Type B pancreatic cell (in vitro differentiated cells): ENCODE results near the gene PLB1. TPM values are rescaled to one million over a fixed set of nuclear protein-coding genes. Genes with fewer than 3 reads are reported as not detected.

Experiments
- DNase-seq: peaks from one replicate; pipeline ENCODE4 v3.0.0; 2021; ENCODE audit warnings: mixed read lengths; ENCODE audit not compliant: unreplicated experiment; ENCODE audit errors: extremely low spot score
- H3K27ac Mint-ChIP-seq: 2 replicates; pipeline ENCODE4 v1.8.0; 2021; ENCODE audit warnings: mild to moderate bottlenecking, mixed read lengths
- H3K27me3 Mint-ChIP-seq: 2 replicates; pipeline ENCODE4 v1.8.0; 2021; ENCODE audit warnings: mixed read lengths
- H3K36me3 Mint-ChIP-seq: 2 replicates; pipeline ENCODE4 v1.8.0; 2021; ENCODE audit warnings: mixed read lengths
- H3K4me1 Mint-ChIP-seq: one replicate; pipeline ENCODE4 v1.8.0; 2021; ENCODE audit warnings: mixed read lengths; ENCODE audit not compliant: unreplicated experiment
- H3K4me3 Mint-ChIP-seq: 2 replicates; pipeline ENCODE4 v1.8.0; 2021; ENCODE audit warnings: mild to moderate bottlenecking, mixed read lengths
- H3K9me3 Mint-ChIP-seq: 2 replicates; pipeline ENCODE4 v1.8.0; 2021; ENCODE audit warnings: mixed read lengths
- CTCF ChIP-seq: fragments of 200-600 bp; sonication (generic); conservative IDR thresholded peaks from 2 replicates; pipeline ENCODE4 v1.5.0; 2021; ENCODE audit warnings: antibody characterized with exemption, mild to moderate bottlenecking
- total RNA-seq: library from RNA; stranded (reverse); gene quantifications from 2 replicates; pipeline ENCODE4 v1.2.1, GENCODE V29; 2021; ENCODE audit warnings: low replicate concordance

The PLB1 gene
- total RNA-seq, 1 donor from 2014 or later: 1.9 TPM

- Mint-ChIP-seq H3K27me3 (peaks cover 25% of the 10 kb centered on the region), H3K4me1 (no peaks in the 10 kb centered on the region), H3K4me3 (no peak overlapping the region), H3K27ac (no peak overlapping the region), H3K9me3 (peaks cover 10% of the 10 kb centered on the region), H3K36me3 (no peaks in the 10 kb centered on the region)
- TF ChIP-seq CTCF: no peak
- DNase-seq: no peak
Observed at GRCh38 chr2:28512607-28512965, 16.7 kb downstream of the PLB1 start.

GRCh38 chr2:28513097-28513496, 17.2 kb downstream of the PLB1 start:
- no peaks in the 10 kb centered on the region for H3K36me3 Mint-ChIP-seq
- H3K27ac Mint-ChIP-seq: no peak overlapping the region
- no peak for DNase-seq

DNA sequence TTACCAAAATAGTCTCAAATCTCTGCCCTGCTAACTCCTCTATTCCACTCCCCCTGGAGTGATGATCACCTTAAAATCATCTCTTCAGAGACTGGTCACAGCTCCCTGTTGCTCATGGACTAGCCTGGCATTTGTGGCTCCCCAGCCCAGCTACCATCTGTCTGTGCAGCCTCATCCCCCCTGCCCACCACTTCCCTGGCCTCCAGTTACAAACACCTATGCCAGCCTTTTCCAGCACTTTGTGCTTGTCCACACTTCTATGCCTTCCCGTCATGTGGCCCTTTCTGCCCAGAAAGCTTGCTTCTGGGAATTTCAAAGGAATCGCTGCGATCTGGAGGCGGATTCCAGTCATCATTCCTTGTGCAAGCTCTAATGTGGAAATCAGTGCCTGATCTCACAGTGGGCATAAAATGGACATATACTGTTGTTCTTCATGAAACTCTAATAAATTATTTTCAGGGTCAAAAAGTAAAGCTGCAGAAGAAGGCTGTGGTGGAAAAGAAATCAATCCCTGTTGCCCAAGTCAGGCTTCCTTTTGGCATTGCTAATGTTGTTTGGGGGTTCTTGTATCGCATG, 19.4 kb downstream of the PLB1 start:
- Mint-ChIP-seq H3K27ac (no peak overlapping the region), H3K27me3 (peaks cover 41% of the 10 kb centered on the region), H3K4me3 (no peak overlapping the region), H3K36me3 (no peaks in the 10 kb centered on the region), H3K4me1 (no peaks in the 10 kb centered on the region), H3K9me3 (peaks cover 10% of the 10 kb centered on the region)
- DNase-seq: no peak
- no peak for TF ChIP-seq CTCF

More at GRCh38 chr2:28513097-28513496, 17.2 kb downstream of the PLB1 start:
- no peak overlapping the region for H3K4me3 Mint-ChIP-seq
- no peak for TF ChIP-seq CTCF
- H3K9me3 Mint-ChIP-seq: peaks cover 10% of the 10 kb centered on the region
- H3K27me3 Mint-ChIP-seq: peaks cover 28% of the 10 kb centered on the region
- H3K4me1 Mint-ChIP-seq: no peaks in the 10 kb centered on the region

- no peak for TF ChIP-seq CTCF
- no peak overlapping the region for H3K4me3 Mint-ChIP-seq
- peaks cover 50% of the 10 kb centered on the region for H3K27me3 Mint-ChIP-seq
- H3K27ac Mint-ChIP-seq: no peak overlapping the region
- H3K4me1 Mint-ChIP-seq: no peaks in the 10 kb centered on the region
- no peaks in the 10 kb centered on the region for H3K36me3 Mint-ChIP-seq
- DNase-seq: no peak
- H3K9me3 Mint-ChIP-seq: peaks cover 8% of the 10 kb centered on the region
Observed at GRCh38 chr2:28516430-28516829, 20.6 kb downstream of the PLB1 start.

DNA sequence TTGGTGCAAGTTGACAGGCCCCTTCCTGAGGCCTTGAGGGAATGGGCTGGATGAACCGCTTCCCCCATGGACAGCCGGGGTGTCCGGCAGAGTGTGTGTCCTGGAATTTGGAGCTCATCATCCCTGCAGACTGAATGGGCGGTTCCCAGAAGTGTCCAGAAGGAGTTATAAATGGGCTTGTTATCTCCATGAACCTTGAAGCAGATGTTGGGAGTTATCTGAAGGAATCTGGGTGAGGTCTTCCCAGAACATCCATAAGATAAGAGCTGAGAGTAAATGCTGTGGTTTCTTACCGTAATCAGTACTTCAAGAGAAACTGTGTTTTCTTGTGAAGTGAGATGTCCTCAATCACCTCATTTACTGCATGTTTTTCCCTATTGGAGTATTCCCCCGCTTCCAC, 21.1 kb downstream of the PLB1 start:
- peaks cover 55% of the 10 kb centered on the region for H3K27me3 Mint-ChIP-seq
- no peak for DNase-seq
- TF ChIP-seq CTCF: no peak

GRCh38 chr2:28521663-28522062, 25.8 kb downstream of the PLB1 start:
- TF ChIP-seq CTCF: no peak
- no peak for DNase-seq
- no peaks in the 10 kb centered on the region for H3K9me3 Mint-ChIP-seq
- H3K27me3 Mint-ChIP-seq: peaks cover 68% of the 10 kb centered on the region
- H3K36me3 Mint-ChIP-seq: no peaks in the 10 kb centered on the region
- no peak overlapping the region for H3K4me3 Mint-ChIP-seq
- H3K27ac Mint-ChIP-seq: no peak overlapping the region
- peaks cover 13% of the 10 kb centered on the region for H3K4me1 Mint-ChIP-seq

More for the DNA sequence above, 21.1 kb downstream of the PLB1 start:
- Mint-ChIP-seq H3K4me3 (no peak overlapping the region), H3K36me3 (no peaks in the 10 kb centered on the region), H3K4me1 (no peaks in the 10 kb centered on the region), H3K27ac (no peak overlapping the region), H3K9me3 (peaks cover 5% of the 10 kb centered on the region)
